B cell (primary cell): ENCODE data around the gene TBXA2R. TPM values are rescaled to one million over a fixed set of nuclear protein-coding genes. Genes with fewer than 3 reads are reported as not detected.

Source experiments
- ATAC-seq: fragments of 200-7000 bp; cut with Tn5 transposase; one replicate; pipeline ENCODE4 v1.10.0; 2021; ENCODE audit warnings: low read depth, mild to moderate bottlenecking, moderate number of reproducible peaks, moderate library complexity
- CTCF ChIA-PET: fragments of 350-600 bp; sonication (Branson Sonifier 250); formaldehyde crosslinking; loops from one replicate; lab custom pipeline; 2021; ENCODE audit warnings: antibody characterized with exemption, inconsistent platforms; lab: Charles Lee
- POLR2A ChIA-PET: fragments of 350-600 bp; sonication (Branson Sonifier 250); formaldehyde crosslinking; loops from one replicate; lab custom pipeline; 2021; ENCODE audit warnings: antibody characterized with exemption; lab: Charles Lee
- DNase-seq: peaks from one replicate; pipeline ENCODE4 v3.0.0; 2013
- H2AFZ ChIP-seq: 2 replicates; pipeline ENCODE4 v1.6.1; 2012; ENCODE audit warnings: mild to moderate bottlenecking, low read depth, low read length; ENCODE audit not compliant: insufficient read depth, poor library complexity, severe bottlenecking
- H3K27ac ChIP-seq, 2 donors: 1 replicate in 1 of 2; 2 replicates in 1 of 2; pipeline ENCODE4 v1.5.1; 2012 to 2013; ENCODE audit warnings: low read length in 2 of 2, mild to moderate bottlenecking in 2 of 2, moderate library complexity in 1 of 2
- H3K27me3 ChIP-seq, 4 experiments: fragments of 200-600 bp in 1 of 4; sonication (generic) in 1 of 4; replicated peaks in 1 of 4; 1 replicate in 2 of 4; 2 replicates in 2 of 4; pipeline versions ENCODE4 v1.6.1 to v1.7.0; 2013 to 2016; ENCODE audit warnings: low read length in 3 of 4, mild to moderate bottlenecking in 2 of 4, mixed read lengths in 1 of 4, moderate library complexity in 1 of 4; ENCODE audit not compliant: insufficient read depth in 4 of 4, control insufficient read depth in 3 of 4; ENCODE audit errors: control extremely low read depth in 1 of 4
- H3K36me3 ChIP-seq, 2 experiments: replicated peaks in 1 of 2; 1 replicate in 1 of 2; 2 replicates in 1 of 2; pipeline versions ENCODE4 v1.6.1 to v1.7.1; 2013; ENCODE audit warnings: low read length in 1 of 2; ENCODE audit not compliant: insufficient read depth in 2 of 2, control insufficient read depth in 1 of 2; ENCODE audit errors: control extremely low read depth in 1 of 2, extremely low read depth in 1 of 2
- H3K4me1 ChIP-seq, 2 donors: fragments of 200-600 bp in 1 of 2; sonication (generic) in 1 of 2; 1 replicate in 1 of 2; 2 replicates in 1 of 2; pipeline versions ENCODE4 v1.5.1 to v1.6.1; 2013 to 2017; ENCODE audit warnings: low read length in 2 of 2; ENCODE audit not compliant: control insufficient read depth in 2 of 2, insufficient read depth in 2 of 2
- H3K4me2 ChIP-seq: replicated peaks from 2 replicates; pipeline ENCODE3; 2012; ENCODE audit warnings: mild to moderate bottlenecking, low read depth, low read length; ENCODE audit not compliant: poor library complexity, severe bottlenecking
- H3K4me3 ChIP-seq, 5 experiments: fragments of 200-600 bp in 1 of 5; sonication (generic) in 1 of 5; 1 replicate in 3 of 5; 2 replicates in 2 of 5; pipeline versions ENCODE4 v1.5.1 to v1.7.0; 2011 to 2016; ENCODE audit warnings: low read length in 4 of 5, mild to moderate bottlenecking in 4 of 5, low read depth in 2 of 5, control low read depth in 1 of 5, moderate library complexity in 1 of 5; ENCODE audit not compliant: insufficient read depth in 1 of 5; ENCODE audit errors: control extremely low read depth in 1 of 5, extremely low read depth in 1 of 5
- H3K79me2 ChIP-seq: fragments of 200-600 bp; sonication (generic); one replicate; pipeline ENCODE4 v1.6.0; 2016; ENCODE audit warnings: low read length; ENCODE audit not compliant: control insufficient read depth, insufficient read depth
- H3K9ac ChIP-seq: fragments of 200-600 bp; sonication (generic); 2 replicates; pipeline ENCODE4 v1.6.1; 2017; ENCODE audit warnings: mild to moderate bottlenecking, low read length, moderate library complexity
- H3K9me3 ChIP-seq, 3 donors: one replicate each; pipeline versions ENCODE4 v1.6.1 to v1.7.1; 2013; ENCODE audit warnings: low read length in 2 of 3; ENCODE audit not compliant: control insufficient read depth in 2 of 3, insufficient read depth in 1 of 3; ENCODE audit errors: control extremely low read depth in 1 of 3
- H4K20me1 ChIP-seq: 2 replicates; pipeline ENCODE4 v1.6.0; 2012; ENCODE audit warnings: mild to moderate bottlenecking, low read length; ENCODE audit not compliant: insufficient read depth, control insufficient read depth, poor library complexity, severe bottlenecking
- H3K27ac Mint-ChIP-seq: one replicate; pipeline ENCODE4 v1.8.0; 2021; ENCODE audit warnings: mixed read lengths
- H3K27me3 Mint-ChIP-seq: one replicate; pipeline ENCODE4 v1.8.0; 2021; ENCODE audit warnings: mixed read lengths
- H3K4me1 Mint-ChIP-seq: one replicate; pipeline ENCODE4 v1.8.0; 2021; ENCODE audit warnings: mixed read lengths
- H3K4me3 Mint-ChIP-seq: one replicate; pipeline ENCODE4 v1.8.0; 2021; ENCODE audit warnings: mixed read lengths
- H3K9me3 Mint-ChIP-seq: one replicate; pipeline ENCODE4 v1.8.0; 2022; ENCODE audit warnings: mixed read lengths; ENCODE audit not compliant: insufficient read depth
- CTCF ChIP-seq: fragments of 200-600 bp; IDR thresholded peaks from one replicate; pipeline ENCODE4 v1.8.0; 2022; ENCODE audit warnings: antibody characterized with exemption, mild to moderate bottlenecking
- EZH2 ChIP-seq: IDR thresholded peaks from 2 replicates; pipeline ENCODE4 v1.6.1; 2012; ENCODE audit warnings: borderline replicate concordance, low read depth, mild to moderate bottlenecking, moderate library complexity, low read length; ENCODE audit not compliant: insufficient read depth, poor library complexity, severe bottlenecking
- WGBS: methylation state at CpG from one replicate; pipeline ENCODE4 v1.1.5; 2013; ENCODE audit warnings: missing lambda C conversion rate; ENCODE audit not compliant: insufficient coverage; 5-methylcytosine and 5-hydroxymethylcytosine counted together
- intact Hi-C: fragments of 100-400 bp; cut with micrococcal nuclease; formaldehyde crosslinking; loops from one replicate; pipeline ENCODE4 v1.10.0; 2022
- polyA plus RNA-seq: library from polyadenylated mRNA; depleted of rRNA; stranded (reverse); fragments of >200 nt; gene quantifications from 2 replicates; pipeline ENCODE4 v1.2.3, GENCODE V29; 2012
- total RNA-seq, 2 donors: library from RNA; stranded (reverse); fragments of 120-200 nt in 1 of 2; gene quantifications; 1 replicate in 1 of 2; 2 replicates in 1 of 2; pipeline versions ENCODE4 v1.2.3 to v1.2.4, GENCODE V29; 2013 to 2022

The TBXA2R gene
- total and polyA plus RNA-seq, 2 donors (not counting 1 experiment from before 2014, with no cell fraction given): 3.9 to 7.9 TPM

- Histone ChIP-seq H3K9ac (no peak overlapping the region), H3K9me3 (no peaks in the 10 kb centered on the region), H3K4me3 (no peak overlapping the region), H3K79me2 (peaks cover 7% of the 10 kb centered on the region), H3K27me3 (no peaks in the 10 kb centered on the region), H3K36me3 (peaks cover 0 to 41% of the 10 kb centered on the region in 2 experiments), H2AFZ (no peak overlapping the region), H3K4me2 (no peak overlapping the region), H3K4me1 (no peaks in the 10 kb centered on the region), H3K27ac (no peak overlapping the region), H4K20me1 (peaks cover 50% of the 10 kb centered on the region)
- Mint-ChIP-seq H3K27ac (no peak overlapping the region), H3K4me3 (no peak overlapping the region), H3K4me1 (peaks cover 8% of the 10 kb centered on the region), H3K9me3 (no peaks in the 10 kb centered on the region), H3K27me3 (no peaks in the 10 kb centered on the region)
- 83% methylated on average over 10 of the region's 10 CpGs for WGBS
- ATAC-seq (no peak), DNase-seq (no peak)
- intact Hi-C loops: loop anchor here (1.0 kb wide), 2 partner anchors 73 to 161 kb away; no protein-coding TSS in a partner anchor
- TF ChIP-seq CTCF: no peak
- CTCF ChIA-PET: interaction anchor here (0.9 to 5.4 kb wide), 11 partner anchors 8 to 159 kb away, joined by 3 to 47 read pairs (median 3); partner anchors contain the start of gene MFSD12
- POLR2A ChIA-PET: interaction anchor here (0.6 kb wide), 1 partner anchor 240 kb away, joined by 7 read pairs; no protein-coding TSS in a partner anchor
Measured at GRCh38 chr19:3545669-3546034, 61.0 kb downstream of the TBXA2R start.

- Histone ChIP-seq H4K20me1 (peaks cover 49% of the 10 kb centered on the region), H3K9me3 (no peaks in the 10 kb centered on the region), H3K9ac (no peak overlapping the region), H3K36me3 (peaks cover 0 to 40% of the 10 kb centered on the region in 2 experiments), H2AFZ (no peak overlapping the region), H3K4me3 (no peak overlapping the region), H3K79me2 (peaks cover 7% of the 10 kb centered on the region), H3K27me3 (no peaks in the 10 kb centered on the region), H3K27ac (no peak overlapping the region), H3K4me2 (no peak overlapping the region), H3K4me1 (no peaks in the 10 kb centered on the region)
- Mint-ChIP-seq H3K4me3 (no peak overlapping the region), H3K27me3 (no peaks in the 10 kb centered on the region), H3K9me3 (no peaks in the 10 kb centered on the region), H3K4me1 (peaks cover 8% of the 10 kb centered on the region), H3K27ac (peak overlapping the region; percentile 86)
- TF ChIP-seq EZH2: no peak
- peak; percentile 90 for TF ChIP-seq CTCF
- WGBS: 72% methylated on average over 26 of the region's 30 CpGs
- POLR2A ChIA-PET: interaction anchor here (0.6 kb wide), 1 partner anchor 239 kb away, joined by 7 read pairs; no protein-coding TSS in a partner anchor
- intact Hi-C loops: loop anchor here (1.0 kb wide), 2 partner anchors 73 to 161 kb away; no protein-coding TSS in a partner anchor
- DNase-seq (peak; percentile 78), ATAC-seq (peak; percentile 78)
- CTCF ChIA-PET: interaction anchor here (0.8 to 5.4 kb wide), 18 partner anchors 9 to 160 kb away, joined by 3 to 47 read pairs (median 3); partner anchors contain the start of gene MFSD12
Measured at GRCh38 chr19:3544742-3545668, 61.7 kb downstream of the TBXA2R start.
